HL-60 (cell line): ENCODE measurements around the gene PKD1L1.

Experiments used
- DNase-seq, 2 experiments: peaks; one replicate each; pipeline ENCODE4 v3.0.0-alpha.2; 2010 to 2020; ENCODE audit warnings: low read depth in 1 of 2, low spot score in 1 of 2
- H3K27ac ChIP-seq: fragments of 250-450 bp; sonication (Bioruptor Pico); replicated peaks from 2 replicates; pipeline ENCODE4 v1.5.1; 2020; ENCODE audit warnings: mild to moderate bottlenecking, moderate library complexity
- H3K27me3 ChIP-seq: fragments of 250-450 bp; sonication (Bioruptor Pico); 2 replicates; pipeline ENCODE4 v1.5.1; 2021; ENCODE audit warnings: mild to moderate bottlenecking, moderate library complexity; ENCODE audit not compliant: insufficient read depth, poor library complexity, severe bottlenecking
- H3K4me3 ChIP-seq: replicated peaks from 2 replicates; pipeline ENCODE4 v1.5.1; 2011; ENCODE audit warnings: mild to moderate bottlenecking, control low read depth, low read length; ENCODE audit not compliant: insufficient read depth
- CTCF ChIP-seq: IDR thresholded peaks from one replicate; pipeline ENCODE4 v1.5.1; 2011; ENCODE audit warnings: low read length, control low read depth, inconsistent platforms; ENCODE audit not compliant: insufficient read depth
- GABPA ChIP-seq: IDR thresholded peaks from 2 replicates; pipeline ENCODE4 v1.6.1; 2012; ENCODE audit warnings: low read depth
- POLR2AphosphoS5 ChIP-seq: IDR thresholded peaks from 2 replicates; pipeline ENCODE4 v1.6.1; 2012; ENCODE audit warnings: low read depth
- REST ChIP-seq: IDR thresholded peaks from 2 replicates; pipeline ENCODE4 v1.6.1; 2012; ENCODE audit warnings: low read depth; ENCODE audit not compliant: insufficient replicate concordance
- SPI1 ChIP-seq: IDR thresholded peaks from 2 replicates; pipeline ENCODE4 v1.6.1; 2012; ENCODE audit warnings: low read depth, mild to moderate bottlenecking, borderline replicate concordance

The PKD1L1 gene

GRCh38 chr7:47843291-47843690 is 105.0 kb downstream of the PKD1L1 start:
- DNase-seq, result no peak
- TF ChIP-seq POLR2AphosphoS5 (no peak), SPI1 (no peak), REST (no peak), GABPA (no peak), CTCF (no peak)
- no peaks in the 10 kb centered on the region for H3K27me3 ChIP-seq
- no peak overlapping the region for H3K27ac ChIP-seq
- no peak overlapping the region for H3K4me3 ChIP-seq

GRCh38 chr7:47839381-47839780 is 108.9 kb downstream of the PKD1L1 start:
- Histone ChIP-seq H3K27me3 (no peaks in the 10 kb centered on the region), H3K27ac (no peak overlapping the region), H3K4me3 (no peak overlapping the region)
- TF ChIP-seq POLR2AphosphoS5 (no peak), GABPA (no peak), SPI1 (no peak), REST (no peak), CTCF (no peak)
- no peak for DNase-seq

- DNase-seq, result no peak
- H3K27ac ChIP-seq, result no peak overlapping the region
- TF ChIP-seq SPI1 (no peak), CTCF (no peak), GABPA (no peak), REST (no peak), POLR2AphosphoS5 (no peak)
- H3K4me3 ChIP-seq, result no peak overlapping the region
- no peaks in the 10 kb centered on the region for H3K27me3 ChIP-seq
These were observed 110.4 kb downstream of the PKD1L1 start for GRCh38 chr7:47837826-47838225.
